ENCODE measurements around the gene SPTBN5.

SPTBN5 gene

GRCh38 chr15:41866263-41866703, 27.6 kb downstream of the SPTBN5 start:
- no peak for DNase-seq (ENCODE audit: low spot score)

- no peak for DNase-seq (ENCODE audit: low spot score)
Measured at GRCh38 chr15:41865490-41866055, 28.3 kb downstream of the SPTBN5 start.

DNA sequence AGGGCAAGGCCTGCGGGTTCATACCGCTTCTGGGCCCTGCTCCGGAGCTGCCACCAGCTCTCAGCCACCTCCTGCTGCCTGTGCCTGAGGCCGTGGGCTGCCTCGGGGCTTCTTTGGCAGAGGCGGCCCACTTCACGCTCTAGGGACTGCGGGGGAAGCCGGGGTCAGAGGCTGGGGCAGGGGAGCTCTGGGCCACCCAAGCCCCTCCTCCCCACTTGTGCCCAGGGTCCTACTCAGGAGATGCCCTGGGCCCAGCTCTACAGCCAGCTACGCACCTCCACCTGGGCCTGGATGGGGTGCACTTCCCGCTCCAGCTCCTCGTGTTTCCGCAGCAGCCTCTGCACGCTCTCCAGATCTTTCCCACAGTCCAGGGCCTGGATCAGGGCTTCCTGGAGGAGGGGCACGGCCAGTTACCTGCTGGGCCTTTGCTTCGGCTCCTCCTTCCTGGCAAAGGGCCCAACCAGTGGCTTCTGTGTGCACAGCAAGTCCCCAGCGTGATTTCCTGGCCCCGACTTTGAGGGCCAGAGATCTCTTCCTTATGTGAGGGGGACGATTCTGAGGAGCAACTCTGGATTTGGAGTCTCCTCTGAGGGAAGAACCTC, 31.2 kb downstream of the SPTBN5 start:
- DNase-seq (ENCODE audit: low spot score) = no peak

DNA sequence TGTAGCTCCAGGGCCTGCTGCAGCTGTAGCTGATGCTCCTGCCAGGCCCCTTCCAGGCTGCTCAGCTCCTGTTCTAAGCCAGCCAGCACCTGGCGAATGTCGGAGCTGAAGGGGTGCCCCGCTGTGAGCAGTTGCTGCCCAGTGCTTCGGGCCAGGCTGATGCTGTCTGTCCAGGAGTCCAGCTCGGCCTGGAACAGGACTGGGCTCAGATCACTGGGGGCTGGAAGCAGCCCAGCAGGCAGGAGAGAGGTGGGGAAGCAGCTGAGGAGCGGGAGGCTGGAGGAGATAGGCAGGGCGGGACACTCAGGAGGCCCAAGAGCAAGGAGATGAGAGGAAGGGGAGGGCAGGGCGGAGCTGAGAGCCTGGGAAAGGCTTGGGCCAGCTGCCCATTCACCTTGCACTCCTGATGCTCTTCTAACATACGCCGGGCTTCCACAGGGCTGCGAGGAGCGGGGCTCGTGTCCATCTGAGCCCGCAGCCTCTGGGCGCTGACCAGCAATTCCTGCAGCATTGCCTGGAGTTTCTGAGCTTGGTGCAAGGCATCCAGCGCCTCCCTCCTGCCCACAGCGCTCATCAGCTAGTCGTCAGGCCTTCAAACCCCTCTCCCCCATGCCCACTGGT, 32.0 kb downstream of the SPTBN5 start:
- no peak for DNase-seq (ENCODE audit: low spot score)

DNA sequence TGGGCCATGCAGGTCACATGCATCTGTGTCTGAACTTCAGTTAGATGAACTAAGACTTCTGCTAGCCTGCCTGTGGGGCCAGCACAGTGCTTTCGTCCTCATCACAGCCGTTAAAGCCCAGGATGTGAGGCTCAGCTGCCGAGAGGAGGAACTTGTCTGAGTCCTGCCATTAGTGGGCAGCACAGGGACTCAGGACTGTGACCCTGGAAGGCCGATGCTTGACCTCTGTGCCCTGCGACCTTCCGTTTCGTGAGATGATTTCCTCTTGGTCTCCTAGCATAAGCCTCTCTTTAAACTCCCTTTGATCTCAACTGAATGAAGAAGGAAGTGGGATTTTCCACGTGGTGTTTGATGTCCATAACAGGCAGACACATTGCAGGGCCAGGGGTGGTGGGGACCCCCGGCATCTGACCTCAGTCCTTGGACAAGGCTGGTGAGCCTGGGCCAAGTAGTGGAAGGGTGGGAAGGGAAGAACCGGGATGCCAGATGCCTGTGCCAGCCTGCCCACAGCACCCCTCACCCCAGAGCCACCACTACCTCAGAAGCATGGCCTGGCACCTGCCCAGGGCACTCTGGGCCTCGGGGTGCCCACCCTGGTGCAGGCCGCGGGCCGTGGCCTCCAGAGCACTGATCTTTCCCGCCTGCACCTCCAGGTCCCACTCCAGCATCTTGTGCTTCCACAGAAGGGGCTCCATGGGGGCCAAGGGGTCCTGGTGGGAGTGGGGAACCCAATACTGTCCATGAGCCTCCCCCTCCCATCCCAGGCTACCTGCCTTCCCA, 33.6 kb downstream of the SPTBN5 start:
- no peak for DNase-seq (ENCODE audit: low spot score)

GRCh38 chr15:41858756-41859155, 35.1 kb downstream of the SPTBN5 start:
- DNase-seq (ENCODE audit: low spot score) = no peak

- no peak for DNase-seq (ENCODE audit: low spot score)
Measured at GRCh38 chr15:41857316-41857715, 36.5 kb downstream of the SPTBN5 start.

- DNase-seq (ENCODE audit: low spot score) = no peak
Measured at GRCh38 chr15:41856716-41857115, 37.1 kb downstream of the SPTBN5 start.

DNA sequence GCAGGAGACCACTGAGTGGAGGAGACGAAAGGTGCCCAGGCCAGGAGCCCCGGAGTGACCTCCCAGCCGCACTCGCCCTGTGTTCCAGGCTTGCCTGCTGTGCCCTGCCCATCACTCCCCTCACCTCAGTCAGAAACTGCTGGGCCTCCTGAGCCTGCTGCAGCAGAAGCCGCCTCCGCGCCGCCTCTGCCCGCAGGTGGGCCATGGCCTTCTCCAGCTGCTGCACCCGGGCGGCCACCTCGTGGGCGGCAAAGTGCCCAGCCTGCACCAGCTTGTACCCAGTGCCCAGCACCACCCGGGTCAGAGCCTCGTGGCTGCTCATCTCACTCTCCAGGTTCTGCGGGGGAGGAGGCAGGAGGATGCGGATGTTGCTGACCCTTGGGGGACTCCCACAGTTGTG, 37.6 kb downstream of the SPTBN5 start:
- DNase-seq (ENCODE audit: low spot score) = no peak

- no peak for DNase-seq (ENCODE audit: low spot score)
Measured at GRCh38 chr15:41855261-41855961, 38.4 kb downstream of the SPTBN5 start.

- DNase-seq (ENCODE audit: low spot score) = no peak
Measured at GRCh38 chr15:41854443-41854842, 39.4 kb downstream of the SPTBN5 start.

GRCh38 chr15:41853831-41854230, 40.0 kb downstream of the SPTBN5 start:
- no peak for DNase-seq (ENCODE audit: low spot score)

- DNase-seq (ENCODE audit: low spot score) = no peak
Measured at GRCh38 chr15:41852736-41853590, 40.9 kb downstream of the SPTBN5 start.

DNA sequence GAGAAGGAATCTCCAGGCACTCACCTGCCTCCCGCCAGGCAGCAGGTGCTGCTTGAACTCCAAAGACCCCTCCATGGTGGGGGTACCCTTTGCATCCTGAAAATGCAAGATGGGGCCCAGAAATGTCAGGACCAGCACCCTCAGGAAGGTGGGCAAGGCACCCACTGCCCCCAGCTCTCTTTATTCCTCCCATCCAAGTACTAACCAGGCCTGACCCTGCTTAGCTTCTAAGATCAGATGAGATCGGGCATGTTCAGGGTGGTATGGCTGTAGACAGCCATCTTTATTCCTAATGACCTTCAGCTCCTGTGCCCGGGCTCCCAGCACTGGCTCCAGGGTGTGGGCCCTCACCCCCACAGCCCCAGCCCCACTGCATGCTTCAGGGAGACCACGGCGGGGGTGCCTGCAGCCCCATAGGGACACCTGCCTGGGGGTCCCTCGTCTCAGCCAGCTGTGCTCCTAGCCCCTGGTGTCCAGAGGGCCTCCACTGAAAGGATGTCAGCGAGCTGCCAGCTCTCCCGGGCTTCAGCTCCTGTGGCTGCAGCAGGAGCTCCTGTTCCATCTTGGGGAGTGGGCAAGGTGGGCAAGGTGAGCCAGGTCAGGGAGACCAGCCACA, 42.0 kb downstream of the SPTBN5 start:
- peak; percentile 30 for DNase-seq (ENCODE audit: low spot score)

DNA sequence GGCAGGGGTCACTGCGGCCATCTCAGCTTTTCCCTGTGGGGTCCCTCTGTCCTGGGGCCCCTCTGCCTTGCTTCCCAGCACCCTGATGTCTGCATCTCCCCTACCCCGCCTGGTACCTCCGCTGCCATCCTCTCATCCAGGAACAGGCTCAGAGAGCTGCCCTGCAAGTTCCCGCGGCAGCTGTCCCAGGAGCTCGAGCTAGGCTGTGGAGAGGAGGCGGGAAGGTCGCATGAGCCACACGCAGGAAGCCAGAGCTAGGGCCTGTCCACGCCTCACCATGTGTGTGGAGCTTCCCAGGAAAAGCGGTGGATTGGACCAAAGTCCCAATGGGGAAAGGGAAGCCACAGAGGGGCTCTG, 42.7 kb downstream of the SPTBN5 start:
- DNase-seq (ENCODE audit: low spot score) = no peak

DNA sequence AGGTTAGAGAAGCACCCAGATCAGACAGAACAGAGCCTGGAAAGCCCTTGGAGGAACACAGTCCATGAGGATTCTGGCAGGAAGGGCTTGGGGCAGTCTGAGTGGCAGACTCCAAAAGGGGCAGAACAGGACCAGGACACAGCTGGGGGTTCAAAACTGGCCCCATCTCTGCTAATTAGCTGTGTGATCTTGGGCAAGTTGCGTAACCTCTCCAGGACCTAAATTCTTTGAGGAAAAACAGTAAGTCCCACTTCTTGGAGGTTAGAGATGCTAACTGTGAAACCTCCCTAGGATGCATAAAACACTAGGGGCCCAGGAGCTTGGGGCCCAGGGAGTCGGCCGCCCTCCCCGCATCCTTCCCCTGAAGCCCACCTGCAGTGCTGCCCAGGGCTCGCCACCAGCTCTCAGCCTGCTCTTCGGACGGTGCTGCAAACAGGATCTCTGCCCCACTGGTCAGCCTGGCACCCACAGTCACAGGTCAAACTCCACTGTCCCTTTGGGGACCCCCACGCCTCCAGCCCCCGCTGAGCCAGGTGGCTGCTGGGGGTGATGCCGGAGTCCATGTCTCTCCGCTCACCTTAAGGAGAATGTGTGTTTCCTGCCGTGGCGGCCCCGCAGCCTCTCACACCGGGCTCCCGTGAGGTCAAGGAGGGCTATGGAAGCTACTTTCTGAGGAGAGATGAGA, 43.2 kb downstream of the SPTBN5 start:
- no peak for DNase-seq (ENCODE audit: low spot score)

DNA sequence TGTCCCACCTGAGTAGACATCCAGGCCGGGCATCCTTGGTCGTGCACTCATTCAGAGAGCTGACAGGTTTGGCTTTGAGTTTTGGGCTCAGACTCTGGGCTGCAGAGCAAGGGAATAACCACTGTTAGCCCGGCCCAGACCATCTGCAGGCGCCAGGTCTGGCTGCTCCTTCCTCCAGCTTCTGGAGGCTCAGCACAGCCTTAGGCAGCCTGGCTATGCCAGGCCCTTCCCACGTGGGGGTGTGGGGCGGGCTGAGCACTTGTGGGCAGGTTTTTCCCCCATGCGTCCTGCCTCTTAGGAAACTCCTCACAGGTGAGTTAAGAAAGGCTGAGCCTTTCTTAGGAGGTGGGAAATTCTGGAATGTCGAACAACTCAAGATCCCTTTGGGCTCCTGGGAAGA, 44.0 kb downstream of the SPTBN5 start:
- no peak for DNase-seq (ENCODE audit: low spot score)

DNA sequence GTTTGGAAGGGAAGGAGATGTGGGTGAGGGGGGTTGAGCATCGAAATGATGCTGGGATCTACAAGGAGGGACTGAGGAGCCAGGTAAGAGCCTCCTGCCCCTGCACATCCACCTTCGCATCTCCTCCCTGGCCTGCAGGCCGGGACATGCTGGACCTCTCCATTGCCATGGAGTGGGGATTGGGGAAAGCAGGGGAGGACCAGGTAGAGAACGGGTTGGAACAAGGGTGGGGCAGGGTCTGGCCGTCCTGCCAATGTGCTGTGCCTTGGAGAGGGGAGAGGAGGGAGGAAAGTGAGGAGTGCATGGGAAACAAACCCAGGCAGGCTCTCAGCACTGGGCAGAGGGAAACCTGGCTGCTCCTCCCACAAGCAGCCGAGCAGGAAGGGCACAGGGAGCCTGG, 44.6 kb downstream of the SPTBN5 start:
- DNase-seq (ENCODE audit: low spot score) = no peak

GRCh38 chr15:41848631-41849030, 45.2 kb downstream of the SPTBN5 start:
- DNase-seq (ENCODE audit: low spot score) = no peak

DNA sequence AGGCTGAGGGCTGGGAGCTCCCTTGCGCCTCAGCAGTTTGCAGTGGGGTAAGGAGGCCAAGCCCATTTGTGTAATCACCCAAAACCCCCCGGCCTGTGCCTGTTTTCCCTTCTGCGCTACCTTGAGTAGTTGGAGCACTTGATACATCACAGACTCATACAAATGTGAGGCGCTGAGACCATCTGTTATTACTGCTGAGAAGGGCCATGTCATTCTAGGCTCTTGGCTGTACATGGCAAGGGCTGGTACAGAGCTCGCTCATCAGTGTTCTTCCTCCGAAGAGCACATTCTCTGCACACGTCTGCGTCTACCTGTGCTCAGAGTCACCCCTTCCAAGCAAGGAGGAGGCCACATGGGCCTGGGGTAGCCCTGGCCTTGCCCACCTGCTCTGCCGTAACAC, 45.9 kb downstream of the SPTBN5 start:
- DNase-seq (ENCODE audit: low spot score) = no peak

DNA sequence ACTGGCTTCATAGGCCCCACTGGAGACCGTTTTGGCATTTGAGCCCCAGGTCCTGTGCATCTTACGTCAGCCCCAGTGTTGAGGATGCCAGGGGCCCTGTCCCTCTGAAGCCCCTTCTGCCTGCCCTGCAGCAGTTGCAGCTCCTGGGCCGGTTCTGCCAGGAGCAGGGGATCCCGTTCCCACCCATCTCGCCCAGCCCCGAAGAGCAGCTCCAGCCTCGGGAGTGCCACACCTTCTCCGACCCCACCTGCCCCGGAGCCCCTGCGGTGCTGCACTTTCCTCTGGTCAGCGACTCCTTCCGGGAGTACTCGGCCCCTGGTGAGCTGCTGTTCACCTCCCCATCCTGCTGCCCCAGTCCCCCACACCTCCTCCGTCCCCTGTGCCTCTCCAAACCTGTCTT, 46.6 kb downstream of the SPTBN5 start:
- no peak for DNase-seq (ENCODE audit: low spot score)
